ENCODE results near the gene TEX53.

Gene TEX53

DNA sequence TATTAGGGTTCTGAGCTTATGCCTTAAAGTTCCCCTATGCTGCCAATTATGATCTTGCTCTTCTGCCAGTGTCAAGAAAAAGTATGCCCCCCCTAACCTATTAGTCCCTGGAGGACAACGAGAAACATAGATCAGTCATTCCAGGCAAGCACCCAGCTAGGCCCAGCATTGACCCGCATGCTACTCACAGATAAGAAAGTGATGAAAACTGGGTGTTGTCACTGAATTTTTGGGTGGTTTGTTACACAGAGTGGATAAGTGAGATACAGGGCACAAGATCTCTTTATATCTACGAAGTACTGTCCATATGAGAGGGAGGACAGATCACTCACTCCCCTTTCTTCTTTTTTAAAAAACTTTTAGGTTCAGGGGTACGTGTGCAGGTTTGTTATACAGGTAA, 30.8 kb upstream of the TEX53 start:
- Histone ChIP-seq H3K79me2 (no peaks in the 10 kb centered on the region), H3K9me3 (ENCODE audit: control insufficient read depth, low read length) (no peaks in the 10 kb centered on the region), H3K4me2 (ENCODE audit: low read length) (no peak overlapping the region), H3K9ac (no peak overlapping the region), H3K36me3 (ENCODE audit: control insufficient read depth, insufficient read depth, low read length) (no peaks in the 10 kb centered on the region), H3K4me3 (ENCODE audit: low read depth, low read length) (no peak overlapping the region), H3K4me1 (peaks cover 5% of the 10 kb centered on the region), H3K27ac (no peak overlapping the region), H2AFZ (no peak overlapping the region), H3K27me3 (ENCODE audit: control insufficient read depth, insufficient read depth, low read length) (no peaks in the 10 kb centered on the region)
- TF ChIP-seq, protein P1, sequence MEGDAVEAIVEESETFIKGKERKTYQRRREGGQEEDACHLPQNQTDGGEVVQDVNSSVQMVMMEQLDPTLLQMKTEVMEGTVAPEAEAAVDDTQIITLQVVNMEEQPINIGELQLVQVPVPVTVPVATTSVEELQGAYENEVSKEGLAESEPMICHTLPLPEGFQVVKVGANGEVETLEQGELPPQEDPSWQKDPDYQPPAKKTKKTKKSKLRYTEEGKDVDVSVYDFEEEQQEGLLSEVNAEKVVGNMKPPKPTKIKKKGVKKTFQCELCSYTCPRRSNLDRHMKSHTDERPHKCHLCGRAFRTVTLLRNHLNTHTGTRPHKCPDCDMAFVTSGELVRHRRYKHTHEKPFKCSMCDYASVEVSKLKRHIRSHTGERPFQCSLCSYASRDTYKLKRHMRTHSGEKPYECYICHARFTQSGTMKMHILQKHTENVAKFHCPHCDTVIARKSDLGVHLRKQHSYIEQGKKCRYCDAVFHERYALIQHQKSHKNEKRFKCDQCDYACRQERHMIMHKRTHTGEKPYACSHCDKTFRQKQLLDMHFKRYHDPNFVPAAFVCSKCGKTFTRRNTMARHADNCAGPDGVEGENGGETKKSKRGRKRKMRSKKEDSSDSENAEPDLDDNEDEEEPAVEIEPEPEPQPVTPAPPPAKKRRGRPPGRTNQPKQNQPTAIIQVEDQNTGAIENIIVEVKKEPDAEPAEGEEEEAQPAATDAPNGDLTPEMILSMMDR (IDR thresholded peaks at IDR 0.05): no peak

DNA sequence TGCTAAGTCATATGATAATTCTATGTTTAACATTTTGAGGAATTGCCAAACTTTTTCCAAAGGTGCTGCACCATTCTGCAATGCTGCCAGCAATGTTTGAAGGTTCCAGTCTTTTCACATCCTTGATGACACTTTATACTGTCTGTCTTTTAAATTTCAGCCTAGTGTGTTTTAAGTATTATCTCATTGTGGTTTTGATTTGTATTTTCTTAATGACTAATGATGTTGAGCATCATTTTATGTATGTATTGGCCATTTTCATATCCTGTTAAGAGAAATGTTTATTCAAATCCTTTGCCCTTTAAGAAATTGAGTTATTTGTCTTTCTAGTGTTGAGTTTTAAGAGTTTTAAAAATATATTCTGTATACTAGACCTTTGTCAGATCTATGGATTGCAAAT, 29.4 kb upstream of the TEX53 start:
- Histone ChIP-seq H3K9ac (no peak overlapping the region), H3K27me3 (ENCODE audit: control insufficient read depth, insufficient read depth, low read length) (no peaks in the 10 kb centered on the region), H3K36me3 (ENCODE audit: control insufficient read depth, insufficient read depth, low read length) (no peaks in the 10 kb centered on the region), H3K4me2 (ENCODE audit: low read length) (no peak overlapping the region), H2AFZ (no peak overlapping the region), H3K9me3 (ENCODE audit: control insufficient read depth, low read length) (no peaks in the 10 kb centered on the region), H3K79me2 (no peaks in the 10 kb centered on the region), H3K27ac (no peak overlapping the region), H3K4me1 (peaks cover 5% of the 10 kb centered on the region), H3K4me3 (ENCODE audit: low read depth, low read length) (no peak overlapping the region)
- TF ChIP-seq, protein P1 (IDR thresholded peaks at IDR 0.05): no peak

DNA sequence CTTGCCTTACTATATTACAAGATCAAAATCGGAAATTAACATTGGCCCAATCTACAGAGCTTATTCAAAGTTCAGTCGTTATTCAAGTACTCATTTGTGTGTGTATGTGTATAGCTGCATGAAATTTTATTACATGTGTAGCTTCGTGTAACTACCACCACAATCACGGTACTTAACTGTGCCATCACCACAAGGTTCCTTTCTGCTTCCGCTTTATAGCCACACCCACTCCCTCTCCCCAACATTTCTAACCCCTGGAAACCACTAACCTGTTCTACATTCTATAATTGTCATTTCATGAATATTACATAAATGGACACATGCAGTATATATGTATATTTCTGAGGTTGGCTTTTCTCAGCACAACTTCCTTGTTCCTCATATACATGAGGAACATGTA, 28.3 kb upstream of the TEX53 start:
- TF ChIP-seq, protein P1 (IDR thresholded peaks at IDR 0.05): no peak
- H3K9me3 ChIP-seq (ENCODE audit: control insufficient read depth, low read length): no peaks in the 10 kb centered on the region

DNA sequence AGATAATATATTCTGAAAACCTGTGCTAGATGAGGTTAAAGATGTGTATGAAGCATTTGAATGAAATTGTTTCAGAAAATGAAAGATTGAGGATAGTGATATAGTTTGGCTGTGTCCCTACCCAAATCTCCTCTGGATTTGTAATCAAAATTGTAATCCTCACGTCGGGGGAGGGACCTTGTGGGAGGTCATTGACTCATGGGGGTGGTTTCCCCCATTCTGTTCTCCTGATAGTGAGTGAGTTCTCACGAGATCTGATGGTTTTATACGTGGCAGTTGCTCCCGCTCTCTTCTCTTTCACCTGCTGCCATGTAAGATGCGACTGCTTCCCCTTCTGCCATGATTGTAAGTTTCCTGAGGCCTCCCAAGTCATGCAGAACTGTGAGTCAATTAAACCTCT, 26.4 kb upstream of the TEX53 start:
- H3K27ac ChIP-seq: no peak overlapping the region
- H3K36me3 ChIP-seq (ENCODE audit: control insufficient read depth, insufficient read depth, low read length): no peaks in the 10 kb centered on the region
- H3K79me2 ChIP-seq: no peaks in the 10 kb centered on the region
- no peak overlapping the region for H3K9ac ChIP-seq
- no peaks in the 10 kb centered on the region for H3K27me3 ChIP-seq (ENCODE audit: control insufficient read depth, insufficient read depth, low read length)
- H3K9me3 ChIP-seq (ENCODE audit: control insufficient read depth, low read length): no peaks in the 10 kb centered on the region
- TF ChIP-seq, protein P1 (IDR thresholded peaks at IDR 0.05): no peak
- H2AFZ ChIP-seq: no peak overlapping the region
- no peak overlapping the region for H3K4me3 ChIP-seq (ENCODE audit: low read depth, low read length)
- no peak overlapping the region for H3K4me2 ChIP-seq (ENCODE audit: low read length)
- peaks cover 5% of the 10 kb centered on the region for H3K4me1 ChIP-seq

More for the DNA sequence above, 28.3 kb upstream of the TEX53 start:
- H3K4me2 ChIP-seq (ENCODE audit: low read length): no peak overlapping the region
- H3K4me1 ChIP-seq: peaks cover 5% of the 10 kb centered on the region
- no peak overlapping the region for H2AFZ ChIP-seq
- H3K27ac ChIP-seq: no peak overlapping the region
- no peaks in the 10 kb centered on the region for H3K36me3 ChIP-seq (ENCODE audit: control insufficient read depth, insufficient read depth, low read length)
- no peak overlapping the region for H3K4me3 ChIP-seq (ENCODE audit: low read depth, low read length)
- no peaks in the 10 kb centered on the region for H3K27me3 ChIP-seq (ENCODE audit: control insufficient read depth, insufficient read depth, low read length)
- H3K9ac ChIP-seq: no peak overlapping the region
- H3K79me2 ChIP-seq: no peaks in the 10 kb centered on the region

DNA sequence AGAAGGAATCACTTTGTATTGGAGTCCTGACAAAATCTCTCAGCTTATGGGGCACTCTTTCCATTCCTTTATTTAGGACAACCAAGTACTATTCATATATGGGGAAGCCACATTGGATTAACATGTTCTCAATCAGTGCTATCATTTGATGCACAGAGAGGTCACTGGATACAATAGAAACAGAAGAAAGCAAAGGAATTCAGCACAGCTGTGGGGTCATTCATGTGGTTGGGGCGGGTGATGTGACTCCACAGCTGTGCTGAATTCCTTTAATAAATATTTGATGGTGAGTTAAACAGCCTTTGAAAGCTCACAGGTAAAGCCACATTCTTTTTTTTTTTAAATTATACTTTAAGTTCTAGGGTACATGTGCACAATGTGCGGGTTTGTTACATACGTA, 25.2 kb upstream of the TEX53 start:
- no peak overlapping the region for H3K27ac ChIP-seq
- H3K36me3 ChIP-seq (ENCODE audit: control insufficient read depth, insufficient read depth, low read length): no peaks in the 10 kb centered on the region
- H3K4me2 ChIP-seq (ENCODE audit: low read length): no peak overlapping the region
- H3K4me1 ChIP-seq: no peaks in the 10 kb centered on the region
- no peaks in the 10 kb centered on the region for H3K9me3 ChIP-seq (ENCODE audit: control insufficient read depth, low read length)
- no peak overlapping the region for H3K9ac ChIP-seq
- H2AFZ ChIP-seq: no peak overlapping the region
- no peaks in the 10 kb centered on the region for H3K79me2 ChIP-seq
- no peak overlapping the region for H3K4me3 ChIP-seq (ENCODE audit: low read depth, low read length)
- H3K27me3 ChIP-seq (ENCODE audit: control insufficient read depth, insufficient read depth, low read length): no peaks in the 10 kb centered on the region
- TF ChIP-seq, protein P1 (IDR thresholded peaks at IDR 0.05): no peak
